Measurements from ENCODE around the gene SLC22A31.
A peak's percentile ranks its signal among the peaks of the same experiment; 100 is the strongest.

SLC22A31 gene

GRCh38 chr16:89210904-89211515 lies 10.7 kb upstream of the SLC22A31 start:
- no peak overlapping the region for H3K27ac ChIP-seq
- peaks cover 0 to 1% of the 10 kb centered on the region in 2 experiments for H3K4me1 ChIP-seq (ENCODE audit: control insufficient read depth in 1 of 2, insufficient read depth in 1 of 2, low read depth in 1 of 2, low read length in 1 of 2)
- no peak for TF ChIP-seq CTCF (IDR thresholded peaks at IDR 0.05)
- H3K36me3 ChIP-seq, result no peaks in the 10 kb centered on the region
- H3K4me3 ChIP-seq (ENCODE audit: low read depth in 1 of 2, low read length in 1 of 2), result no peak overlapping the region
- no peaks in the 10 kb centered on the region for H3K9me3 ChIP-seq
- peaks cover 33% of the 10 kb centered on the region for H3K27me3 ChIP-seq

- Histone ChIP-seq H3K36me3 (no peaks in the 10 kb centered on the region), H3K27me3 (peaks cover 37% of the 10 kb centered on the region), H3K4me3 (ENCODE audit: low read depth in 1 of 2, low read length in 1 of 2) (no peak overlapping the region), H3K4me1 (ENCODE audit: control insufficient read depth in 1 of 2, insufficient read depth in 1 of 2, low read depth in 1 of 2, low read length in 1 of 2) (no peaks in the 10 kb centered on the region), H3K9me3 (no peaks in the 10 kb centered on the region), H3K27ac (no peak overlapping the region)
- no peak for TF ChIP-seq CTCF (IDR thresholded peaks at IDR 0.05)
Measured at GRCh38 chr16:89210165-89210903, 10.0 kb upstream of the SLC22A31 start.

DNA sequence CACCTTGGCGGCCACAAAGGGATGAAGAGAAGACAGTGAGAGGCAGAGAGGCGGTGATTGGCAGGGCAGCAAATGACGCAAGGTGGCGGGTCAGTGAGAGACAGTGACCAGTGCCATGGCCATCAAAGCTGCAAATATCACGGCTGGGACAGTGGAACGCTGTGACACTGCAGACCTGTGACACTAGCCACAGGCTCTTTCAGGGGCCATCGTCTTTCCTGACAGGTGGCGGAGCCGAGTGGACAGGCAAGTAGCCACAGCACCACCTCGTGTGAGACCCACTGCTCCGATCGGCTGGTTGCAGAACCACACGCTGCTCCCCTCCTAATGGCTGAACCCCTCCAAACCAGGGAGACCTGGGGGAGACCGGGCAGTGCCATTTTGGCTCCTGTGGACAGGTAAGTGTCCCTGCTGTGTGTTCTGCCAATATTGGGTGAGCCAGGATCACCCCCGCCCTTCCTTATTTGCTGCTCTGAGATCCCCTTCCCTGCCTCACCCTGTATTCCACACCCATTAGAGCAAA lies 9.2 kb upstream of the SLC22A31 start:
- H3K27ac ChIP-seq, result no peak overlapping the region
- no peak for TF ChIP-seq CTCF (IDR thresholded peaks at IDR 0.05)
- H3K4me3 ChIP-seq (ENCODE audit: low read depth in 1 of 2, low read length in 1 of 2), result no peak overlapping the region
- peaks cover 44% of the 10 kb centered on the region for H3K27me3 ChIP-seq
- no peaks in the 10 kb centered on the region for H3K4me1 ChIP-seq (ENCODE audit: control insufficient read depth in 1 of 2, insufficient read depth in 1 of 2, low read depth in 1 of 2, low read length in 1 of 2)
- no peaks in the 10 kb centered on the region for H3K36me3 ChIP-seq
- H3K9me3 ChIP-seq, result no peaks in the 10 kb centered on the region

DNA sequence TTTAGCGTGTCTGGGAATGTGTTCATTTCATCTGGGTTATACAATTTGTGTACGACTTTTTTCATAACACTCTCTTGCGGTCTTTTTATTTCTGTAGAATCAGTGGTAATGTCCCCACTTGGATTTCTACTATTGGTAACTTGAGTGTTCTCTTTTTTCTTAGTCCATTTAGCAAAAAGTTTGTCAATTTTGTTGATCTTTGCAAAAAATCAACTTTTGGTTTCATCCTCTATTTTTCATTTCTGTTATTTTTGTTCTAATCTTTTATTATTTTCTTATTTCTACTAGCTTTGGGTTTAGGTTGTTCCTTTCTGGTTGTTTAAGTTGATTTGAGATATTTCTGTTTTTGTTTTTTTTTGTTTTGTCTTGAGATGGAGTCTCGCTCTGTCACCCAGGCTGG lies 7.7 kb upstream of the SLC22A31 start:
- Histone ChIP-seq H3K9me3 (no peaks in the 10 kb centered on the region), H3K27me3 (peaks cover 60% of the 10 kb centered on the region), H3K4me1 (ENCODE audit: control insufficient read depth in 1 of 2, insufficient read depth in 1 of 2, low read depth in 1 of 2, low read length in 1 of 2) (no peaks in the 10 kb centered on the region), H3K36me3 (no peaks in the 10 kb centered on the region), H3K4me3 (ENCODE audit: low read depth in 1 of 2, low read length in 1 of 2) (no peak overlapping the region), H3K27ac (no peak overlapping the region)
- TF ChIP-seq CTCF (IDR thresholded peaks at IDR 0.05), result no peak

DNA sequence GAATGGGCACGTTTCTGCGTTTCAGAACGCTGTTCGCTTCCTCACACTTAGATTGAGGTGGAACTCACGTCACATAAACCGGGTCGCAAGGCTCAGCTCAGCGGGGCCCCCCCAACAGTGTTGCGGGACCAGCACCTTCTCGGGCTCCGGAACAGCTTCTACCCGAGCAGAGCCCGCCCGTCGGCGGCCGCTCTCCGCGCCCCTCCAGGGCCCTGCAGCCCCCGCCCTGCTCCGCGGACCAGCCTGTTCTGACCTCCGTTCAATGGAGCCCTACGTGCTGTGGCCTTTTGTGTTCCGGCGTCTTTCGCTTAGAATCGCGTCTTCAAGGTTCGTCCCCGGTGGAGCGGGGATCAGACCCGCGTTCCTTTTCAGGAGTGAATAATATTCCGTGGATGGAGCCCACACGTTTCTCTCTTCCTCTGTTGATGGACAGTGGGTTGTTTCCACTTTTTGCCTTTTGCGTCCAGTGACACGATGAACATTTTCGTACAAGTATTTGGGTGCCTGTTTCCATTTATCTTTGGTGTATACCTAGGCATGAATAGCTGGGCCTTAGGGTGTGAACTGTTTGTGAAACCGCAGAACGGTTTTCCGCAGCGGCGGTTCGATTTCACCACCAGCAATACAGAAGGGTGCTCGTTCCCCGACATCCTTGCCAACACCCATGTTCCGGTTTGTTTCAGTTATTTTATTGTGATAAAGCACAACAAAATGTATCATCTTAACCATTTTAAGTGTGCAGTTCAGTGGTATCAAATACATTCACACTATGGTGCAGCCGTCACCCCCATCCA lies 2.3 kb upstream of the SLC22A31 start:
- Histone ChIP-seq H3K4me1 (ENCODE audit: control insufficient read depth in 1 of 2, insufficient read depth in 1 of 2, low read depth in 1 of 2, low read length in 1 of 2) (peaks cover 21 to 28% of the 10 kb centered on the region in 2 experiments), H3K9me3 (no peaks in the 10 kb centered on the region), H3K27ac (no peak overlapping the region), H3K36me3 (no peaks in the 10 kb centered on the region), H3K27me3 (peaks cover 83% of the 10 kb centered on the region), H3K4me3 (ENCODE audit: low read depth in 1 of 2, low read length in 1 of 2) (peak overlapping the region in 1 of 2 experiments; percentile 15)
- no peak for TF ChIP-seq CTCF (IDR thresholded peaks at IDR 0.05)
